NCI-H2227 (cell line): Measurements from ENCODE around the gene RNF213.
"Not testable (repeated sequence)": the region's sequence is repeated elsewhere in the genome, so short reads cannot be mapped to it uniquely, and the experiment has no call there.

Experiments
- DNase-seq: peaks from one replicate; lab custom pipeline; 2025; ENCODE audit not compliant: unreplicated experiment; lab: John Stamatoyannopoulos, UW

RNF213 gene

DNA sequence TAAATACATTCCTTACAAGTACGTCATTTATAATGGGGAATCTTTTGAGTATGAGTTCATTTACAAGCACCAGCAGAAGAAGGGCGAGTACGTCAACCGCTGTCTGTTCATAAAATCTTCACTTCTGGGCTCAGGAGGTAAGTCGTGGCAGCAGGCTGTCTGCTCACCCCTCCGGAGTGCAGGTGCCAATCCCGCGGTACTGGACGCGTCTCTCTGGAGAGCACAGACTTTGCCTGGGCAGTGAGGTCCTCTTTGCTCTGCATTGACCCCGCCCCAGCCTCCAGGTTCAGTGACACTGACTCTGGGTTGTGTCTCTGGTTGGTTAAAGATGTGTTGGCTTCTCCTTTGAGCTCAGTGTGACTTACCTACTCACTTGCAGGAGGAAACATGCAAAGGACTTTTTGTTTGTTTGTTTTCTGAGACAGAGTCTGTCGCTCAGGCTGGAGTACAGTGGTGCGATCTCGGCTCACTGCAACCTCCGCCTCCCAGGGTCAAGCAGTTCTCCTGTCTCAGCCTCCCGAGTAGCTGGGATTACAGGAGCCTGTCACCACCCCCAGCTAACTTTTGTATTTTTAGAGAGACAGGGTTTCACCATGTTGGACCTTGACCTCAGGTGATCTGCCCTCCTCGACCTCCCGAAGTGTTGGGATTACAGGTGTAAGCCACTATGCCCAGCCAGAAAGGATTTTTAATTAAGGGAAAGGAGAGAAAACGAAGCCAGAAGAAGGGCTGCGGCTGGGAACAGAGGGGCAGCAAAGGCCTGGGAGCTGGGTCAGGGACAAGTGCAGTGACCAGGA lies 31.2 kb downstream of the RNF213 start:
- no peak for DNase-seq

DNA sequence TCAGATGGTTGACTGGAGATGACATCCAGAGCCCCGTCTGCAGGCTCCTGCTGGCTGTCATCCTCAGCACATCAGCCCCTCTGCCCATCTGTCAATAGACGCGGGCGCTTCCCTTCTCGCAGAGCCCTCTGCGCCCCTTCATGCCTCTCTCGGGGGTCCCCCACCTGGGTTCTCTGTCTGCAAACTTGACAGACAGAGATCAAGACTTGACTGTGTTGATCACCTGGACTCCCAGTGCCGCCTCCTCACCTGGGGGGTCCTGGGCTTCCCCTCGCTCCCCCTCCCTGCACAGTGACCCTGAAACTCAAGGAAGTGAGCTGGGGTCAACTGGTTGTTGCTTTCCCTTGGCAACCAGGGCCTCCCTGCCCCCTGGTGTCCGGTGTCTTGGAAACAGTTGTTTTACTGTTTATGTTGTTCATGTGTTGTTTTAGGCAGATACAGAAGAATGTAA lies 31.9 kb downstream of the RNF213 start:
- no peak for DNase-seq

DNA sequence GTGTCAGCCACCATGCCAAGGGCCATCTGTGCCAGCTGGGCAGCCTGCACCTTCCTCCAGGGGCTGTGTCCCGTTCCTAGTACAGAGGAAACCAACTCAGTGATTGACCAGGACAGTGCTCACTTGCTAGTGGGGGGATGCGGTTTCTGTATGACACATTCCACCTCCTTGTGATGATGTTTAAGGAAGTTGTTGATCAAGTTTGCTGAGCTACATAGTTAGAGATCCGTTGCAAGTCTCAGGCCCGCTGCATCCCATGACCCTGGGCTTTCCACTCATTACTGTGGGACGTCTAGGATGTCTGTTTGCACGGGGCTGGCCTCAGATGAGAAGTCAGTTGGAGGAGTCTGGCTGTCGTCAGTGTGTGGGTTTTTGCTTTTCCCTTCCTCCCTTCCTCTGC lies 33.6 kb downstream of the RNF213 start:
- DNase-seq, result no peak

DNA sequence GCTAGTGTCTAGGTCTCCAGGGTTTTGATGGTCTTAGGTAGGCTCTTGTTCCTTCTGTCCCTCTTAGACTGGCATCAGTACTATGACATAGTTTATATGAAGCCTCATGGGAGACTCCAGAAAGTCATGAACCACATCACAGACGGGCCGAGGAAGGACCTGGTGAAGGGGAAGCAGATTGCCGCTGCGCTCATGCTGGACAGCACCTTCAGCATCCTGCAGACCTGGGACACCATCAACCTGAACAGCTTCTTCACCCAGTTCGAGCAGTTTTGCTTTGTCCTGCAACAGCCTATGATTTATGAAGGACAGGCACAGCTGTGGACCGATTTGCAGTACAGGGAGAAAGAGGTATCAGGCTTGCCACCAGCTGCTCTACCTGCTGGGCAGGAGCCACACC lies 34.0 kb downstream of the RNF213 start:
- no peak for DNase-seq

DNA sequence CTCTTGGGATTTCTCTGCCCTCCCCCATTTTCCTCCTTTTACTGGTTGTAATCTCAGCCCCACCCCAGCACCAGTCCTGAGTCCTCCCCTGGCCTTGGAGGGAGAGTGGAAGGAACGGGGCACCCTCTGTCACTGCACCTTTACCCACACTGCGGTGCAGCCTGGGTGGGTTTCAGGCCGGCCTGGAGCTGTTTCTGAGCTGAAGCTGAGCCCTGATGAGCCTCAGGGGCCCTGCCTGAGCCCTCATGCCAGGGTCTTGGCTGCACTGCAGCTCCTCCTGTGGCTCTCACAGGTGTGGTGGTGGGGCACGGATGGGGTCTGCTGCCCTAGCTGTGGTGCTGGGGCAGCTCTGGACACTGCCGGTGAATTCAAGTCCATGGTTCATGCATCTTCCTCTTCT lies 34.5 kb downstream of the RNF213 start:
- DNase-seq, result no peak

DNA sequence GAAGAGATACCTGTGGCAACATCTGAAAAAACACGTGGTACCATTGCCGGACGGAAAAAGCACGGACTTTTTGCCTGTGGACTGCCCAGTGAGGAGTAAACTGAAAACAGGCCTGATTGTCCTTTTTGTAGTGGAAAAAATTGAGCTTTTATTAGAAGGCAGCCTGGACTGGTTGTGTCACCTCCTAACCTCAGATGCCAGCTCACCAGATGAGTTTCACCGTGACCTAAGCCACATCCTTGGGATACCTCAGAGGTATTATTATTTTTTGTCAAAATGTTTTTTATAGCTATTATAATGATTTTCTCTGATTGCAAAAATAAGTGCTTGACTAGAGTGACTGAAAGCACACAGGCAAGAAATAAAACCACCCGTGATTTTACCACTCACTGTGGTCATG lies 34.9 kb downstream of the RNF213 start:
- no peak for DNase-seq

DNA sequence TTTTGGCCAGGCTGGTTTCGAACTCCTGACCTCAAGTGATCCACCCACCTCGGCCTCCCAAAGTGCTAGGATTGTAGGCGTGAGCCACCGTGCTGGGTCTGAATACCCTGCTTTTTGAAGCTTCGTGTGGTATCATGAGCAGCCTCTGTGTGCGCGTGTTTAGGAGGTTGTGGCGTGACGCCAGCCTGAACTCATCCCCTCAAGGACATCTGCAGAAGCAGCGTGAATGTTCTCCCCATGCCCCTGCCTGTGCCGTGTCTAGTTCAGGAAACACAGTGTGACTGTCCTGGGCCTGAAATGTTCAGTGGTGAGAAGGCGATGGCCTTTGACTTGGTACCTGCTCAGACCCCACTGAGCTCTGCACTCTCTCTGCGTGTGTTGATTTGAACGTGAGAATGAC lies 35.6 kb downstream of the RNF213 start:
- DNase-seq, result no peak

DNA sequence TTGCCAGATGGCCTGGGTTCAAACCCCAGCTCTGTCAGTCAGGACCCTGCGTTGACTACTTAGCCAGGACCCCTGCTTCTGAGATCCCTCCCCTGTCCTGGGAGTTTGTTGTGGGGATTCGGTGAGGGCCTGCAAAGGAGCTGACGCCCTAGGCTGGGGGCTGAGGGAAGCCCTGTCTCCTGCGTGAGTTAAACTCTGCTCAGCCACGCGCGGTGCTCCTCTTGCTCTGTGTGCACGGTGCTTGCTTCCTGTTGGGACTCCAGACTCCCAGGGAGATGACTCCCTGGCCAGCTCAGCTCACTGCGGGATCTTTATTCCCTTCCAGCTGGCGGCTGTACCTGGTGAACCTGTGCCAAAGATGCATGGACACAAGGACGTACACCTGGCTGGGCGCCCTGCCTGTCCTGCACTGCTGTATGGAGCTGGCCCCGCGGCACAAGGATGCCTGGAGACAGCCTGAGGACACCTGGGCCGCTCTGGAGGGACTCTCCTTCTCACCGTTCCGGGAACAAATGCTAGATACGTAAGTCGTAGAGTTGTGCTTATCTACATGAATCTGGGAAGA lies 37.4 kb downstream of the RNF213 start:
- no peak for DNase-seq

DNA sequence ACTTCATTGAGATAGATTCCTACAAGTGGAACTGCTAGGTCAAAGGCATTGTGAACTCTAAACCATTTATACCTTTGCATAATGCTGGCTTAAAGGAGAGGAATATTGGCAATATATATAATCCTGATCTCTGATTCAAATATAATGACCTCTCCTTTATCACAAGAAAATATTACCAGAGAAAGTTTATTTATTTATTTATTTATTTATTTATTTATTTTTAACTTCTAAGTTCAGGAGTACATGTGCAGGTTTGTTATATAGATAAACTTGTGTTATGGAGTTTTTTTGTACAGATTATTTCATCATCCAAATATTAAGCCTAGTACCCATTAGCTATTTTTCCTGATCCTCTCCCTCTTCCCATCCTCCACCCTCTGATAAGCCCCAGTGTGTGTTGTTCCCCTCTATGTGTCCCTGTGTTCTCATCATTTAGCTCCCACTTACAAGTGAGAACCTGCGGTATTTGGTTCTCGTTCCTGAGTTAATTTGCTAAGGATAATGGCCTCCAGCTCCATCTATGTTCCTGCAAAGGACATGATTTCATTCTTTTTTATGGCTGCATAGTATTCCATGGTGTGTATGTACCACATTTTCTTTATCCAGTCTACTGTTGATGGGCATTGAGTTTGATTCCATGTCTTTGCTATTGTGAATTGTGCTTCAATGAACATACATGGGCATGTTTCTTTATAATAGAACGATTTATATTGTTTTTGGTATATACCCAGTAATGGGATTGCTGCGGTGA lies 38.9 kb downstream of the RNF213 start:
- DNase-seq, result not testable (repeated sequence)

DNA sequence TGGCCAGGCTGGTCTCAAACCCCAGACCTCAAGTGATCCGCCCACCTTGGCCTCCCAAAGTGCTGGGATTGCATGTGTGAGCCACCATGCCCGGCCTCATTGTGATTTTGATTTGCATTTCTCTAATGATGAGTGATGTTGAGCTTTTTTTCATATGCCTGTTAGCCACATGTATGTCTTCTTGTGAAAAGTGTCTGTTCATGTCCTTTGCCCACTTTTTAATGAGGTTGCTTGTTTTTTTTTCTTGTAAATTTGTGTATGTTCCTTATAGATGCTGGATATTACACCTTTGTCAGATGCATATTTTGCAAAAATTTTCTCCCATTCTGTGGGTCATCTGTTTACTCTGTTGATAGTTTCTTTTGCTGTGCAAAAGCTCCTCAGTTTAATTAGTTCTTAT lies 40.1 kb downstream of the RNF213 start:
- not testable (repeated sequence) for DNase-seq

DNA sequence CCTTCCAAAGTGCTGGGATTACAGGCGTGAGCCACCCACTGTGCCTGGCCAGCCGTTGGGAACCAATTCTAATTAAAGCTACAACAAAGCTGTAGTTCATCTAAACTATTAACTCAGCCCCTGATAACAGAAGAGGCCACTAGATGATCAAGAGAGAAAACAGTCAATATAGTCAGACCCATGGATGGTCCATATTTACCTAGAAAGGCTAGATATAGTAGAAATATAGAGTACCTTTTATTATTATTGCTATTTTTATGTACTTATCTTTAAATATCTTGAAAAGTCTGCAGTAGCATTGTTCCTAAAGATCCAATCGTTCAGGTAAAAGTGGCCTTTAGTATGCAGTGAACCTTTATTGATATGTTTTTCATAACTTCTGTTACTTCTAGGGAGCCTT lies 43.2 kb downstream of the RNF213 start:
- DNase-seq, result no peak

DNA sequence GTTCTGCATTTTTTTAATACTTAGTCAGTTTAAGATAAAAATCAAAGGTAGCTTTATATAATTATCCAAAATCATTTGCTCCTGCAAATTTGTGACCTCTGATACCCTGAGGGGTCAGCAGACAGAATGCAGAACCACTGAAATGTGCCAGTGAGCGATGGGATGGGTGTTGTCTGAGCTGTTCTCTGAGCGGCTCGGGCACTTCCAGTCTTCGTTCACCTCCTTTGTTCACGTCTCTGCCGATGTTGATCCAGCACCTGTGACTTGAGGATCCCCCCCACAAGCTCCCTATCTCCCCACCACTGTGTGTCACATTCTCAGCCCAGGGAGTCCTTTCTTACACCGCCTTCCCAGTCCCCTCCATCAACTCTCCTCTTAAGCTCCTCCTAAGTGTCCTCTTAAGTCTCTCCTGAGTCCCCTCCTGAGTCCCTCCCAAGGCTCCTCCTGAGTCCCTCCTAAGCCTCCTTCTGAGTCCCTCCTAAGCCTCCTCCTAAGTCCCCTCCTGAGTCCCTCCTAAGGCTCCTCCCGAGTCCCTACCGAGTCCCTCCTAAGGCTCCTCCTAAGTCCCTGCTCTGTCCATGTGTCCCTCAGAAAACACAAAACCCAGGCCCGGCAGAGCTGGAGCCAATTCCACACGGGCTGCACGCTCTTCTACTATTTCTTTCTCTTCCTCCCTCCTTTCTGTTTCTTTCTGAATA lies 47.5 kb downstream of the RNF213 start:
- no peak for DNase-seq

DNA sequence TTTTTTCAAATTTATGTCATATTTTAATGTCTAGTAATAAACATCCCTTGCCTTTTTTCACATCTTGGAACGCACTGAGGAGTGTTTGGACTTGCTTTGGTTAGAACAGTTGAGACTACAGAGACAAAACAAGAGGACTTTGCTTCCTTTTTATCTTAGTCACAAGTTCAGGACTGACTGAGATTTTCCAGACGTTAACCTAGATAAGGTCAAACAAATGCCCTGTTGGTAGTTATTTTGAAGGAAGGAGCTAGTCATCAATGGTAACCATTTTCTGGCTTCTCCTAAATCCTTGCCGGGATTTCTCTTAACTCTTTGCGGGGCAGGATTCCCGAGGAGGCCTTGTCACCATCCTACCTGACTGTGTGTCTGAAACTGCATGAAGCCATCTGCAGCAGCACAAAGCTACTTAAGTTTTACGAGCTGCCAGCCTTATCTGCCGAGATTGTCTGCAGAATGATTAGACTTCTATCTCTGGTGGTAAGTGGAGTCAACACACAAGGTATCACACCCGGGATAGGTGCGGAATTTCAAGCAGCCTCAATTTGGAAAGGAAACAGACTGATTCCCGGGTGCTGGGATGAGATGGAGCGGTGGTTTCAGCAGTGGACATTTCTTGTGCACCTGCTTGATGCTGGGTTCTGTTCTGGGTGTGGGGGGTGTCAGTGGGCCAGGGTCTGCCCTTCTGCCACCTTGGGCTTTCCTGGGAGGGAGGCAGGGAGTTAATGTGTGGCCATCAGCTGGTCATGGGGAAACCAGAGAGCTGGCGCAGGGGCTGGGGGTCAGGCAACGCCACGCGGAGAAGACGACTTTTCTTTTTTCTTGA lies 48.3 kb downstream of the RNF213 start:
- no peak for DNase-seq

DNA sequence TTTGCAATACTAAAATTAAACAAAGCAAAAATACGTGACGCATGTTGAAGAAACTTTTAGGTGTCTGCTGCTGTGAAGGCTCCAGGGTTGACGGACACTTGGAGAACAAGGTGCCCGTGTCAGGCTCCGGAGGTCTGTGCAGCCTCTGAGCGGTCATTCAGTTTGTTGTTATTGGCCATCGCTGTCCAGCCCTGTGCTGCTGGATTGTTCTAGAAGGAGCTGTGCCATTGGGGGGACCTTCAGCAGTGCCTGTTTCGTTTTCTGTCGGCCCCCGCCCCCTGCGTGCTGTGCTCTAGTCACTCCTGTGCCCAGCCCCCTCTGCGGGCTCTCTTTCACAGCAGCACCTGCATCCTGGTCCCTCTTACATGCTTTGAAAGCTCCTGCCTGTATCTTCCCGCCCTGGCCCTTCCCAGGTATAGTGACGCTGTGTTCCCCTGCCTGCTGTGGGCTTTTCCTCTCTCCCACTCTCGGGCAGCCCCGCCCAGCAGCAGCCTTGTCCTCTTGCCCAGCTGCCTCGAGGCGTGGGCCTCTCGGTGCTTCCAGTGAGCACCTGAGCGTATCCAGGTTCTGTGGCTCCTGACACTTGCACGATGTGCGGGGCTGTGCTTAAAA lies 50.7 kb downstream of the RNF213 start:
- no peak for DNase-seq

DNA sequence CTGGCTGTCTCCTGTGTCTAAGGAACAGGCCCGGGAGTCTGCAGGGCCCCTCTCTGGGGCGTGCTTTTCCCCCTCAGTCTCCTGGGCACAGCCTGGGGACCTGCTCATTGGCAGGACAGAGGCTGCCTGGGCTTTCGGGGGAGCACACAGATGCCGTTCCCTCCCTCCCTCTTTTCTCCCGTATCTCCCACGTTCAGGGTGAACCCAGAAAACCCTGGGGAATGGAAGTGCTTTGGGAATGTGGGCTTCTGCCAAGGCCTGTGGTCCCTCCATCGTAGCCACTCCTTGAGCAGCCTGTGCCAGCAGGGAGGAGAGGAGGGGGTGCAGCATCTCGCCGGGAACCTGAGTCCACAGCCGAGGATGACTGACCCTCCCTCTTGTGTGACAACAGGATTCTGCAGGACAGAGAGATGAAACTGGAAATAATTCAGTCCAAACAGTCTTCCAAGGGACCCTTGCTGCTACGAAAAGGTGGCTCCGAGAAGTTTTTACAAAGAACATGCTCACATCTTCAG lies 52.0 kb downstream of the RNF213 start:
- no peak for DNase-seq

DNA sequence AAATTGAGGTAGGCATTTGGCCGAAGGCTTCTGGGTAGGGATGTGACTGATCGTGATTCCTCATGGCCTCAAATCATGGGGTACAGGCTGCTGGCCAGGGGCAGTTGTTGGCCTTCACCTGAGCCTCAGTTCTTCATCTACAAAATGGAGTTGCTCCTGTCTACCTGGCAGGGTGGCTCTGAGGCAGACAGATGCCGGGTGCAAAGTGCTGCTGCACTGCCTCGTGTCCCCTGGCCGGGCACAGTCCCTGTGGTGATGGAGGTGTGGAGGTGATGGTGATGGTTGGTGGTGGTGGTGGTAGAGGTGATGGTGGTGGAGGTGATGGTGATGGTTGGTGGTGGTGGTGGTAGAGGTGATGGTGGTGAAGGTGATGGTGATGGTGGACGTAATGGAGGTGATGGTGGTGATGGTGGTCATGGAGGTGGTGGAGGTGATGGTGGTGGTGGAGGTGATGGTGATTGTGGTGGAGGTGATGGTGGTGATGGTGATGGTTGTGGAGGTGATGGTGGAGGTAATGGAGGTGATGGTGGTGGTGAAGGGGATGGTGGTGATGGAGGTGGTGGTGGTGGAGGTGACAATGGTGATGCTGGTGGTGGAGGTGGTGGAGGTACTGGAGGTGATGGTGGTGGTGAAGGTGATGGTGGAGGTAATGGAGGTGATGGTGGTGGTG lies 52.6 kb downstream of the RNF213 start:
- no peak for DNase-seq

DNA sequence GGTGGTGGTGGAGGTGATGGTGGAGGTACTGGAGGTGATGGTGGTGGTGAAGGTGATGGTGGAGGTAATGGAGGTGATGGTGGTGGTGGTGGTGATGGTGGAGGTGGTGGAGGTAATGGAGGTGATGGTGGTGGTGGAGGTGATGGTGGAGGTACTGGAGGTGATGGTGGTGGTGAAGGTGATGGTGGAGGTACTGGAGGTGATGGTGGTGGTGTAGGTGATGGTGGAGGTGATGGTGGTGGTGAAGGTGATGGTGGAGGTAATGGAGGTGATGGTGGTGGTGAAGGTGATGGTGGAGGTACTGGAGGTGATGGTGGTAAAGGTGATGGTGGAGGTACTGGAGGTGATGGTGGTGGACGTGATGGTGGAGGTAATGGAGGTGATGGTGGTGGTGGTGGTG lies 53.3 kb downstream of the RNF213 start:
- DNase-seq, result not testable (repeated sequence)

DNA sequence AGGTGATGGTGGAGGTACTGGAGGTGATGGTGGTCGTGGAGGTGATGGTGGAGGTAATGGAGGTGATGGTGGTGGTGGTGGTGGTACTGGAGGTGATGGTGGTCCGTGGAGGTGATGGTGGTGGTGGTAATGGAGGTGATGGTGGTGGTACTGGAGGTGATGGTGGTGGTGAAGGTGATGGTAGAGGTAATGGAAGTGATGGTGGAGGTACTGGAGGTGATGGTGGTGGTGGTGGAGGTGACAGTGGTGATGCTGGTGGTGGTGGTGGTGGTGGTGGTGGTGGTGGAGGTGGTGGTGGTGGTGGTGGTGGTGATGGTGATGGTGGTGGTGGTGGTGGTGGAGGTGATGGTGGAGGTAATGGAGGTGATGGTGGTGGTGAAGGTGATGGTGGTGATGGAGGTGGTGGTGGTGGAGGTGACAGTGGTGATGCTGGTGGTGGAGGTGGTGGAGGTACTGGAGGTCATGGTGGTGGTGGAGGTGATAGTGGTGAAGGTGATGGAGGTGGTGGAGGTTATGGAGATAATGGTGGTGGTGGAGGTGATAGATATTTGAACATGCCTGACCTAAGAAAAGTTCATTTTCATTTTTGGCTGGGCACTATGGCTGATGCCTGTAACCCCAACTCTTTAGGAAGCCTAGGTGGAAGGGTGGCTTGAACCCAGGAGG lies 55.0 kb downstream of the RNF213 start:
- no peak for DNase-seq

DNA sequence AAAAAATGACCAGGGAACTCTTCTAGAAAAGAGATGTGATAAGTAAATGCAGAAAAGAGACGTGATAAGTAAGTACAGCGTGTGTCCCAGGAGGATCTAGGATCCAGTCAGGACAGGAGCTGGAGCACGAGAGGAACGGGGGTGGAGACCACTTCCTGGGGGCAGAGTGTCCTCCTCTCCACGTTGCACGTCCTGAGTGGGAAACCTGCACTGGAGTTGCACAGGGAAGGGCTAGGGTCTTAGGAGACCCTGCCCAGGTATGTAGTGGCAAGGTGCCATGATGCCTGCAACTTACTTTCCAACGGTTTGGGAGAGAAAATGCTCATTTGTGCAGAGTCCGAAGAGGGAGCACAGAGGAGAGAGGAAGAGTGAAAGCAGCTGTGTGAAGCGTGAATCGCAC lies 55.8 kb downstream of the RNF213 start:
- no peak for DNase-seq
